HepG2 (cell line): ENCODE measurements around the gene NDRG3. TPM values are rescaled to one million over a fixed set of nuclear protein-coding genes. Genes with fewer than 3 reads are reported as not detected.

Source experiments
- AKAP8 ChIP-seq: sonication (generic); formaldehyde crosslinking; IDR thresholded peaks from 2 replicates; pipeline ENCODE4 v1.5.1; 2020; ENCODE audit warnings: mild to moderate bottlenecking, missing genetic modification reagents
- DMAP1 ChIP-seq: IDR thresholded peaks from 2 replicates; pipeline ENCODE4 v1.6.1; 2016
- FLYWCH1 ChIP-seq: sonication (generic); formaldehyde crosslinking; IDR thresholded peaks from 2 replicates; pipeline ENCODE4 v1.8.1; 2023; ENCODE audit warnings: mild to moderate bottlenecking, missing genetic modification reagents
- MIXL1 ChIP-seq: IDR thresholded peaks from 2 replicates; pipeline ENCODE4 v1.6.1; 2016
- MLXIP ChIP-seq: sonication (generic); formaldehyde crosslinking; IDR thresholded peaks from 2 replicates; pipeline ENCODE4 v1.9.0; 2021; ENCODE audit warnings: missing genetic modification reagents, borderline replicate concordance
- NBN ChIP-seq: fragments of 450-650 bp; conservative IDR thresholded peaks from 2 replicates; pipeline ENCODE4 v1.6.1; 2017
- SAFB2 ChIP-seq: sonication (generic); formaldehyde crosslinking; IDR thresholded peaks from 2 replicates; pipeline ENCODE4 v1.5.1; 2020; ENCODE audit warnings: missing genetic modification reagents, low read depth, mild to moderate bottlenecking, borderline replicate concordance
- TRAFD1 ChIP-seq: sonication (generic); formaldehyde crosslinking; IDR thresholded peaks from 2 replicates; pipeline ENCODE4 v1.5.1; 2020; ENCODE audit warnings: missing genetic modification reagents, mild to moderate bottlenecking, borderline replicate concordance
- ZBTB7A ChIP-seq: sonication (generic); formaldehyde crosslinking; IDR thresholded peaks from 2 replicates; pipeline ENCODE4 v1.8.0; 2022; ENCODE audit warnings: mild to moderate bottlenecking, missing genetic modification reagents
- ZHX1 ChIP-seq: sonication (generic); formaldehyde crosslinking; IDR thresholded peaks from 2 replicates; pipeline ENCODE4 v1.8.1; 2022; ENCODE audit warnings: low read depth, mild to moderate bottlenecking, missing genetic modification reagents
- ZNF136 ChIP-seq: sonication (generic); formaldehyde crosslinking; IDR thresholded peaks from 2 replicates; pipeline ENCODE4 v1.8.1; 2022; ENCODE audit warnings: low read depth, mild to moderate bottlenecking, moderate library complexity, missing genetic modification reagents
- ZNF230 ChIP-seq: sonication (generic); formaldehyde crosslinking; IDR thresholded peaks from 2 replicates; pipeline ENCODE4 v1.4.0; 2020; ENCODE audit warnings: mild to moderate bottlenecking, missing genetic modification reagents
- ZNF251 ChIP-seq: sonication (generic); formaldehyde crosslinking; IDR thresholded peaks from 2 replicates; pipeline ENCODE4 v1.9.0; 2021; ENCODE audit warnings: mild to moderate bottlenecking, missing genetic modification reagents
- polyA plus RNA-seq, 8 experiments: library from polyadenylated mRNA; depleted of rRNA in 3 of 8; stranded (reverse) in 7 of 8; unstranded in 1 of 8; fragments of >200 nt; fragmentation: Illumina TruSeq in 4 of 8; extraction: Trizol in 4 of 8; gene quantifications; 2 replicates each; pipeline versions ENCODE4 v1.2.1 to v1.2.3, GENCODE V29; 2011 to 2016; ENCODE audit warnings: low read depth in 4 of 8, missing spikeins in 1 of 8, mixed read lengths in 1 of 8; ENCODE audit not compliant: insufficient read depth in 1 of 8
- total RNA-seq, 5 experiments: library from RNA; depleted of rRNA; stranded (reverse); fragments of >200 nt; fragmentation: Illumina TruSeq; extraction: Trizol; gene quantifications; 2 replicates each; pipeline ENCODE4 v1.2.3, GENCODE V29; 2016; ENCODE audit warnings: low read depth in 1 of 5
- TF ChIP-seq, protein P1 (sequence below): sonication (generic); formaldehyde crosslinking; conservative IDR thresholded peaks from 2 replicates; pipeline ENCODE4 v1.8.0; 2022; ENCODE audit warnings: mild to moderate bottlenecking, moderate library complexity, missing genetic modification reagents
- TF ChIP-seq, protein P2 (sequence below): sonication (generic); formaldehyde crosslinking; IDR thresholded peaks from 2 replicates; pipeline ENCODE4 v1.4.0; 2020; ENCODE audit warnings: missing genetic modification reagents
- TF ChIP-seq, protein P3 (sequence below): IDR thresholded peaks from 2 replicates; pipeline ENCODE4 v1.6.1; 2016; ENCODE audit warnings: missing biosample characterization, missing genetic modification reagents, low read depth

NDRG3 gene
- total and polyA plus RNA-seq, 2 of the 13 experiments (the other 11 are each of a cell fraction or from before 2014, with no cell fraction given), result 36.0 to 40.5 TPM

DNA sequence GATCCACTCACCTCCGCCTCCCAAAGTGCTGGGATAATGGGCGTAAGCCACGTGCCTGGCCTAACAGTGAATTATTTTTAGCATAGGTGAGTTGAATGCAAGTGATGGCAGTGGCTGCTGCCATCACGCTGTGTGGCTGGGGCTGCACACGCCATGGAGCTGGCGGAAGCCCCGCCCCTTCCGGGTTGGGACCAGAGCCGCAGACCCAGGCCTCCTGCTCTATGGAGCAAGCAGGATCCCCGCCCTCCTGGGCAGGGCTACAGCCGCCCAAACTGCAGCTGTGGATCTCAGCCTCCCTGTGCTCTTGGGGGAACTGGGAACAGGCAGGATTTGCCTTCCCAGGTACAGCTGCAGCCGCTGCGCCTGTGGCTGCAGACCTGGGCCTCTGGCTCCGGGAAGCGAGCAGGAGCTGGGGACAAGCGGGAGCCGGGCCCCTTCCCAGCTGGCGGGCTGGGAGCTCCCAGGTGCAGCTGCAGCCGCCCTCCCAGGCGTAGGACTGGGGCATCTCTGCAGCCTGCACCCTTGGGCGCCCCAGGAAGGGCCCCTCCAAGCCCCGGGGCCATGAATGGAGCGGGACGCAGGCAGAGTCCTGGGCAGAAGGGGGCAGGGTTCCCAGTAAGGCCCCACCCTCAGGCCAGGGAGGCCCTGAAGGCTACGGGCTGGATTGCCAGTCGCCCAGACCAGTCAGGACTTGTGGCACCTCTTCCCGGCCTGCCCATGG lies 69.0 kb downstream of the NDRG3 start (continued):
- TF ChIP-seq TRAFD1, result no peak
- TF ChIP-seq AKAP8 (CRISPR knock-in tag), result no peak
- TF ChIP-seq ZHX1 (CRISPR knock-in tag), result no peak
- TF ChIP-seq ZBTB7A, result no peak
- no peak for TF ChIP-seq SAFB2
- no peak for TF ChIP-seq ZNF230 (CRISPR knock-in tag)
- TF ChIP-seq, protein P1, sequence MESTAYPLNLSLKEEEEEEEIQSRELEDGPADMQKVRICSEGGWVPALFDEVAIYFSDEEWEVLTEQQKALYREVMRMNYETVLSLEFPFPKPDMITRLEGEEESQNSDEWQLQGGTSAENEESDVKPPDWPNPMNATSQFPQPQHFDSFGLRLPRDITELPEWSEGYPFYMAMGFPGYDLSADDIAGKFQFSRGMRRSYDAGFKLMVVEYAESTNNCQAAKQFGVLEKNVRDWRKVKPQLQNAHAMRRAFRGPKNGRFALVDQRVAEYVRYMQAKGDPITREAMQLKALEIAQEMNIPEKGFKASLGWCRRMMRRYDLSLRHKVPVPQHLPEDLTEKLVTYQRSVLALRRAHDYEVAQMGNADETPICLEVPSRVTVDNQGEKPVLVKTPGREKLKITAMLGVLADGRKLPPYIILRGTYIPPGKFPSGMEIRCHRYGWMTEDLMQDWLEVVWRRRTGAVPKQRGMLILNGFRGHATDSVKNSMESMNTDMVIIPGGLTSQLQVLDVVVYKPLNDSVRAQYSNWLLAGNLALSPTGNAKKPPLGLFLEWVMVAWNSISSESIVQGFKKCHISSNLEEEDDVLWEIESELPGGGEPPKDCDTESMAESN, result no peak
- TF ChIP-seq FLYWCH1 (CRISPR knock-in tag), result no peak
- TF ChIP-seq MLXIP, result no peak
- no peak for TF ChIP-seq ZNF251 (CRISPR knock-in tag)
- no peak for TF ChIP-seq NBN
- TF ChIP-seq ZNF136 (CRISPR knock-in tag), result no peak
- TF ChIP-seq, protein P2, sequence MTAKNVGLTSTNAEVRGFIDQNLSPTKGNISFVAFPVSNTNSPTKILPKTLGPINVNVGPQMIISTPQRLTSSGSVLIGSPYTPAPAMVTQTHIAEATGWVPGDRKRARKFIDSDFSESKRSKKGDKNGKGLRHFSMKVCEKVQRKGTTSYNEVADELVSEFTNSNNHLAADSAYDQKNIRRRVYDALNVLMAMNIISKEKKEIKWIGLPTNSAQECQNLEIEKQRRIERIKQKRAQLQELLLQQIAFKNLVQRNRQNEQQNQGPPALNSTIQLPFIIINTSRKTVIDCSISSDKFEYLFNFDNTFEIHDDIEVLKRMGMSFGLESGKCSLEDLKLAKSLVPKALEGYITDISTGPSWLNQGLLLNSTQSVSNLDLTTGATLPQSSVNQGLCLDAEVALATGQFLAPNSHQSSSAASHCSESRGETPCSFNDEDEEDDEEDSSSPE (CRISPR knock-in tag), result no peak
- TF ChIP-seq, protein P3, sequence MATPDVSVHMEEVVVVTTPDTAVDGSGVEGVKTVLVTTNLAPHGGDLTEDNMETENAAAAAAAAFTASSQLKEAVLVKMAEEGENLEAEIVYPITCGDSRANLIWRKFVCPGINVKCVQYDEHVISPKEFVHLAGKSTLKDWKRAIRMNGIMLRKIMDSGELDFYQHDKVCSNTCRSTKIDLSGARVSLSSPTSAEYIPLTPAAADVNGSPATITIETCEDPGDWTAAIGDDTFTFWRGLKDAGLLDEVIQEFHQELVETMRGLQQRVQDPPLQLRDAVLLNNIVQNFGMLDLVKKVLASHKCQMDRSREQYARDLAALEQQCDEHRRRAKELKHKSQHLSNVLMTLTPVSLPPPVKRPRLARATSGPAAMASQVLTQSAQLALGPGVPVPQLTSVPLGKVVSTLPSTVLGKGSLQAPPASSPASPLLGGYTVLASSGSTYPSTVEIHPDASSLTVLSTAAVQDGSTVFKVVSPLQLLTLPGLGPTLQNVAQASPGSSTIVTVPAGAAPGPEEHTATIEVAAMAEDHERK (CRISPR knock-in tag), result no peak
- TF ChIP-seq MIXL1 (CRISPR knock-in tag), result no peak
- peak; percentile 54; the same call in 1 of the 2 replicates for TF ChIP-seq DMAP1 (CRISPR knock-in tag)
